ENCODE data around the gene SIAH1. TPM values are rescaled to one million over a fixed set of nuclear protein-coding genes. Genes with fewer than 3 reads are reported as not detected.

Gene SIAH1
- total and polyA plus RNA-seq, 2 of the 8 experiments (the other 6 are each of a cell fraction or from before 2014, with no cell fraction given), result 19.5 to 33.9 TPM

DNA sequence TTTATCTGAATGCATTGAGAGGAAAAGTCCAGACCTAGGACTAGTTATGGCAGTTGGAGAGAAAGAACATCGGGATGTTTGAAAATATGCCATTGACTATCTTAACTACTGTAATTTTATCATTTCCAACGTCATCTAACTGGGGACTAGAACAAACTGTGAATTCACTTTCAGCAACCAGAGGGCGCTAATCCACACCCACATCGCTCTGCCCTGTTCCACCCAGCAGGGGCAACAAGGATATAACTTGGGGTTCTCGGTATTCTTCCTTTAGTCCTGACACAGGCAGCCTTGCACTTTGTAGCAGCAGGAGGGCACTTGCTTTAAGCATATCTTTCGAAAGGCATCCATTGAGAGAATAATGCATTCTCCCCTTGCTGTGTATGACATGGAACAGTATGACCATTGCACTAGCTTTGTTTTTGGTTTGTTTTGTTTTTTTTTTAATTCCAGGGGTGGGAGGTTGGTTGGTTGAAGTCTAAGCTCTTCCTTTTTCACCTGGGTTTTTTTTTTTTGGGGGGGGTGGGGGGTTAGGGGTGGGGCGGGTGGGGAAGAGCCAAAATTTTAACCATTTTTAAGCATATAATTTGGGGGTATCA, 31.5 kb downstream of the SIAH1 start (continued):
- TF ChIP-seq RNF2 (IDR thresholded peaks at IDR 0.05; ENCODE audit: borderline replicate concordance, low read depth, low read length, missing control alignments, poor library complexity, severe bottlenecking) (no peak), SIX5 (IDR thresholded peaks at IDR 0.05; ENCODE audit: low read depth, low read length) (no peak)

Data from H1 (cell line).